Subcutaneous adipose tissue (tissue), 4 donors: Measurements from ENCODE around the gene PPFIA1. TPM values are rescaled to one million over a fixed set of nuclear protein-coding genes. Genes with fewer than 3 reads are reported as not detected.

Experiments used
- CTCF ChIP-seq: fragments of 450-650 bp; IDR thresholded peaks from one replicate; pipeline ENCODE4 v1.5.1; 2016; ENCODE audit warnings: low read depth, mild to moderate bottlenecking, control low read depth, antibody characterized with exemption, moderate library complexity
- small RNA-seq: library from RNA; depleted of rRNA; stranded (forward); fragments of <200 nt; gene quantifications from one replicate; pipeline ENCODE3, GENCODE V24; 2016
- total RNA-seq, 4 donors: library from RNA; depleted of rRNA; stranded (reverse); fragments of >200 nt; gene quantifications; one replicate each; pipeline ENCODE4 v1.1.0, GENCODE V29; 2016

Gene PPFIA1
- total RNA-seq, 4 donors from 2014 or later = 55.3 to 137 (median 83.5) TPM

- no peak for TF ChIP-seq CTCF
Observed at GRCh38 chr11:70430671-70431574, 160.4 kb downstream of the PPFIA1 start.

GRCh38 chr11:70431611-70432010 is 161.1 kb downstream of the PPFIA1 start:
- TF ChIP-seq CTCF = no peak

GRCh38 chr11:70432065-70432464 is 161.6 kb downstream of the PPFIA1 start:
- TF ChIP-seq CTCF = no peak

GRCh38 chr11:70432580-70432979 is 162.1 kb downstream of the PPFIA1 start:
- TF ChIP-seq CTCF = no peak

- TF ChIP-seq CTCF = no peak
Observed at GRCh38 chr11:70433038-70433437, 162.5 kb downstream of the PPFIA1 start.

GRCh38 chr11:70433526-70433925 is 163.0 kb downstream of the PPFIA1 start:
- no peak for TF ChIP-seq CTCF

Small RNA genes within 50 kb of the gene (small RNA-seq; reads per million reads assigned to genes)
- 1.9 reads per million, percentile 36 among the genes with 10 or more reads in this experiment for gene MIR548K

Other genes with a start within 250 kb of the PPFIA1 start
- gene ANO1, start 192.4 kb upstream of the PPFIA1 start, total RNA-seq = 1 to 10 TPM; 1.5 to 8.7 (median 4.6) TPM
- 10 to 100 TPM; 16.7 to 21.1 (median 20.1) TPM for gene FADD, start 67.4 kb upstream of the PPFIA1 start, total RNA-seq
- 100 to 1,000 TPM; 170 to 264 (median 181) TPM for gene CTTN, start 127.8 kb downstream of the PPFIA1 start, total RNA-seq